HCT116 (cell line): ENCODE results near the gene FGFBP2. TPM values are rescaled to one million over a fixed set of nuclear protein-coding genes. Genes with fewer than 3 reads are reported as not detected.

Experiments used
- ATAC-seq: fragments of 200-7000 bp; cut with Tn5 transposase; 2 replicates; pipeline ENCODE4 v1.9.1; 2020; ENCODE audit warnings: mild to moderate bottlenecking, moderate library complexity
- BruUV-seq: library from RNA; stranded (reverse); fragments of 400-500 nt; replicated peaks from 2 replicates; lab custom pipeline; 2021; lab: Mats Ljungman, UMichigan
- CTCF ChIA-PET: fragments of 300-600 bp; sonication (Branson Sonifier 250); formaldehyde crosslinking; loops from one replicate; lab custom pipeline; 2021; ENCODE audit warnings: antibody characterized with exemption; lab: Charles Lee
- POLR2A ChIA-PET: fragments of 300-600, 350-600 bp; sonication (Branson Sonifier 250); formaldehyde crosslinking; loops from one replicate; lab custom pipeline; 2021; ENCODE audit warnings: antibody characterized with exemption; lab: Charles Lee
- RAD21 ChIA-PET, 2 experiments: fragments of 300-600 bp; sonication (Branson Sonifier 250); formaldehyde crosslinking; loops; one replicate each; lab custom pipeline; 2023; ENCODE audit warnings: low total read pairs in 2 of 2; ENCODE audit not compliant: uncharacterized antibody in 2 of 2, unreplicated experiment in 2 of 2, low non-redundant PET in 1 of 2; lab: Charles Lee
- DNase-seq: peaks from one replicate; pipeline ENCODE4 v3.0.0-alpha.2; 2010; ENCODE audit warnings: low read depth, low spot score
- H2AFZ ChIP-seq: fragments of 200-600 bp; shearing (Covaris generic), sonication (generic); 2 replicates; pipeline ENCODE4 v1.6.1; 2017; ENCODE audit warnings: low read depth, mixed run types, mixed read lengths, antibody characterized with exemption, low read length; ENCODE audit not compliant: poor library complexity, severe bottlenecking
- H3K27ac ChIP-seq: 2 replicates; pipeline ENCODE4 v1.5.1; 2012; ENCODE audit warnings: low read depth, low read length
- H3K27me3 ChIP-seq: fragments of 200-600 bp; sonication (generic); 2 replicates; pipeline ENCODE4 v1.6.1; 2016; ENCODE audit warnings: mixed run types, low read length, mixed read lengths; ENCODE audit not compliant: insufficient read depth
- H3K36me3 ChIP-seq, 2 experiments: fragments of 200-500 bp in 1 of 2; fragments of 200-600 bp in 1 of 2; sonication (Bioruptor generic) in 1 of 2; sonication (generic) in 1 of 2; 2 replicates each; pipeline versions ENCODE4 v1.5.1 to v1.6.1; 2014 to 2016; ENCODE audit warnings: low read length in 2 of 2, inconsistent platforms in 1 of 2, mixed read lengths in 1 of 2, mixed run types in 1 of 2; ENCODE audit not compliant: insufficient read depth in 2 of 2, control insufficient read depth in 1 of 2
- H3K4me1 ChIP-seq, 2 experiments: fragments of 200-600 bp in 1 of 2; sonication (generic) in 1 of 2; 2 replicates each; pipeline versions ENCODE4 v1.5.1 to v1.6.1; 2012 to 2017; ENCODE audit warnings: low read length in 2 of 2, inconsistent platforms in 1 of 2, mild to moderate bottlenecking in 1 of 2, mixed read lengths in 1 of 2, mixed run types in 1 of 2, moderate library complexity in 1 of 2; ENCODE audit not compliant: insufficient read depth in 2 of 2, control insufficient read depth in 1 of 2
- H3K4me2 ChIP-seq: fragments of 200-600 bp; sonication (generic); 2 replicates; pipeline ENCODE4 v1.6.1; 2017; ENCODE audit warnings: mixed run types, low read length, mixed read lengths
- H3K4me3 ChIP-seq, 2 experiments: fragments of 200-600 bp in 1 of 2; sonication (generic) in 1 of 2; replicated peaks in 1 of 2; 2 replicates each; pipeline ENCODE4 v1.5.1; 2011 to 2016; ENCODE audit warnings: low read length in 2 of 2, control low read depth in 1 of 2, low read depth in 1 of 2, mild to moderate bottlenecking in 1 of 2, mixed read lengths in 1 of 2, mixed run types in 1 of 2
- H3K79me2 ChIP-seq: fragments of 200-600 bp; sonication (generic); 2 replicates; pipeline ENCODE4 v1.6.1; 2017; ENCODE audit warnings: mild to moderate bottlenecking, mixed run types, low read length, moderate library complexity, mixed read lengths; ENCODE audit not compliant: insufficient read depth
- H3K9ac ChIP-seq: fragments of 200-600 bp; sonication (generic); 2 replicates; pipeline ENCODE4 v1.6.1; 2016; ENCODE audit warnings: low read length, mixed read lengths
- H3K9me2 ChIP-seq: fragments of 200-600 bp; sonication (generic), shearing (Covaris generic); 2 replicates; pipeline ENCODE4 v1.6.1; 2017; ENCODE audit warnings: mixed run types, mild to moderate bottlenecking, moderate library complexity; ENCODE audit not compliant: insufficient read depth
- H3K9me3 ChIP-seq, 2 experiments: fragments of 200-500 bp in 1 of 2; fragments of 200-600 bp in 1 of 2; sonication (Bioruptor generic) in 1 of 2; sonication (generic) in 1 of 2; 2 replicates each; pipeline ENCODE4 v1.6.1; 2014 to 2017; ENCODE audit warnings: low read length in 2 of 2, mixed read lengths in 2 of 2, inconsistent platforms in 1 of 2, low read depth in 1 of 2, mild to moderate bottlenecking in 1 of 2, mixed run types in 1 of 2, moderate library complexity in 1 of 2; ENCODE audit not compliant: control insufficient read depth in 1 of 2, insufficient read depth in 1 of 2
- H4K20me1 ChIP-seq: fragments of 200-600 bp; sonication (generic), shearing (Covaris generic); 2 replicates; pipeline ENCODE4 v1.6.1; 2017; ENCODE audit warnings: mixed run types, mild to moderate bottlenecking, moderate library complexity; ENCODE audit not compliant: insufficient read depth
- EZH2 ChIP-seq: fragments of 200-600 bp; sonication (generic); IDR thresholded peaks from 2 replicates; pipeline ENCODE4 v1.6.1; 2017; ENCODE audit warnings: antibody characterized with exemption, mixed run types
- RAD21 ChIP-seq: IDR thresholded peaks from 2 replicates; pipeline ENCODE4 v1.6.1; 2012; ENCODE audit warnings: low read depth, mild to moderate bottlenecking
- SRF ChIP-seq: IDR thresholded peaks from 2 replicates; pipeline ENCODE4 v1.6.1; 2012; ENCODE audit warnings: low read depth
- intact Hi-C: fragments of 100-400 bp; cut with micrococcal nuclease; formaldehyde crosslinking; loops from 2 replicates; pipeline ENCODE4 v1.10.0; 2022
- total RNA-seq: library from RNA; stranded (reverse); gene quantifications from one replicate; pipeline ENCODE4 v1.2.1, GENCODE V29; 2021; ENCODE audit not compliant: unreplicated experiment
- TF ChIP-seq, protein P1 (sequence below), 3 experiments: fragments of 200-600 bp in 1 of 3; sonication (generic) in 1 of 3; IDR thresholded peaks in 2 of 3; conservative IDR thresholded peaks in 1 of 3; 2 replicates each; pipeline ENCODE4 v1.5.1; 2012 to 2017; ENCODE audit warnings: low read depth in 2 of 3, low read length in 2 of 3, antibody characterized with exemption in 1 of 3, borderline replicate concordance in 1 of 3, control low read depth in 1 of 3, mild to moderate bottlenecking in 1 of 3, mixed read lengths in 1 of 3, mixed run types in 1 of 3, moderate library complexity in 1 of 3; ENCODE audit not compliant: insufficient read depth in 1 of 3

The FGFBP2 gene
- total RNA-seq, 1 experiment from 2014 or later = not detected

DNA sequence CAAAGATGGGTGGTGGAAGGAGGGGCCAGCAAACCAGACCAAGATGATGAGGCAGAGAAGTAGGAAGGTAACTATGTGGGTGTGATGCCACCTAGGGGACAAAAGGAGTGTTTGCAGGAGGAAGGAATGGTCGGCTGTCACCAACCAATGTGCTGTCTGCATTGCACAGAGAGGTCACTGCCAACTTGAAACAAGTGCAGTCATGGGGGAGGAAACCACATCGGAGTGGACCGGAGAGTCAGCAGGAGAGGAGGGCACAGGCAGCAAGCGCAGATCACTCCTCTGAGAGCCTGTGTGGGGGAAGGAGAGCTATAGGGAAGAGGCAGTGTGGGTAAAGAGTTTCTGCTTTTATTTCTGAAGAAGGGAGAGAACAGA, 38.5 kb upstream of the FGFBP2 start:
- H3K27ac ChIP-seq = no peak overlapping the region
- peaks cover 0 to 5% of the 10 kb centered on the region in 2 experiments; a peak in 1 of 4 replicates for H3K4me1 ChIP-seq
- no peaks in the 10 kb centered on the region for H3K79me2 ChIP-seq
- TF ChIP-seq EZH2 (no peak), SRF (no peak), RAD21 (peak; percentile 86)
- TF ChIP-seq, protein P1, sequence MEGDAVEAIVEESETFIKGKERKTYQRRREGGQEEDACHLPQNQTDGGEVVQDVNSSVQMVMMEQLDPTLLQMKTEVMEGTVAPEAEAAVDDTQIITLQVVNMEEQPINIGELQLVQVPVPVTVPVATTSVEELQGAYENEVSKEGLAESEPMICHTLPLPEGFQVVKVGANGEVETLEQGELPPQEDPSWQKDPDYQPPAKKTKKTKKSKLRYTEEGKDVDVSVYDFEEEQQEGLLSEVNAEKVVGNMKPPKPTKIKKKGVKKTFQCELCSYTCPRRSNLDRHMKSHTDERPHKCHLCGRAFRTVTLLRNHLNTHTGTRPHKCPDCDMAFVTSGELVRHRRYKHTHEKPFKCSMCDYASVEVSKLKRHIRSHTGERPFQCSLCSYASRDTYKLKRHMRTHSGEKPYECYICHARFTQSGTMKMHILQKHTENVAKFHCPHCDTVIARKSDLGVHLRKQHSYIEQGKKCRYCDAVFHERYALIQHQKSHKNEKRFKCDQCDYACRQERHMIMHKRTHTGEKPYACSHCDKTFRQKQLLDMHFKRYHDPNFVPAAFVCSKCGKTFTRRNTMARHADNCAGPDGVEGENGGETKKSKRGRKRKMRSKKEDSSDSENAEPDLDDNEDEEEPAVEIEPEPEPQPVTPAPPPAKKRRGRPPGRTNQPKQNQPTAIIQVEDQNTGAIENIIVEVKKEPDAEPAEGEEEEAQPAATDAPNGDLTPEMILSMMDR (IDR thresholded peaks at IDR 0.05 in 2 of 3, conservative IDR thresholded peaks at IDR 0.05 in 1 of 3; ENCODE audit: borderline replicate concordance in 1 of 3, insufficient read depth in 1 of 3, low read depth in 2 of 3, low read length in 2 of 3) = peak; percentile 75 to 91 (median 81)
- TF ChIP-seq, all 23 proteins: peak for 2
- H2AFZ ChIP-seq = no peak overlapping the region
- no TSS peak for BruUV-seq
- H3K9me2 ChIP-seq = no peaks in the 10 kb centered on the region
- DNase-seq (peak; percentile 61), ATAC-seq (peak; percentile 97)
- intact Hi-C loops = loop anchor here (1.0 to 5.0 kb wide), 5 partner anchors 38 to 522 kb away; partner anchors contain the start of gene FGFBP2
- H3K9ac ChIP-seq = no peak overlapping the region
- peak overlapping the region; percentile 59 for H3K4me2 ChIP-seq
- ChIA-PET RAD21 (interaction anchor here in 1 of 2 experiments (0.6 to 0.9 kb wide), 3 partner anchors 45 to 196 kb away, joined by 3 to 4 read pairs (median 3); no protein-coding TSS in a partner anchor), POLR2A (no interaction called here), CTCF (interaction anchor here (0.7 to 3.3 kb wide), 6 partner anchors 38 to 522 kb away, joined by 3 to 37 read pairs (median 5); partner anchors contain the start of gene FGFBP2)
- no peaks in the 10 kb centered on the region for H3K9me3 ChIP-seq
- H4K20me1 ChIP-seq = no peaks in the 10 kb centered on the region
- H3K27me3 ChIP-seq = no peaks in the 10 kb centered on the region
- H3K36me3 ChIP-seq = no peaks in the 10 kb centered on the region
- H3K4me3 ChIP-seq = no peak overlapping the region
